CD4-positive, alpha-beta T cell treated with Interferon alpha-2 for 1 hour (primary cell): ENCODE measurements around the gene TULP4.
"Not testable (repeated sequence)": the region's sequence is repeated elsewhere in the genome, so short reads cannot be mapped to it uniquely, and the experiment has no call there.

Experiments used
- DNase-seq, 2 donors: peaks; one replicate each; pipeline ENCODE4 v3.0.0-alpha.2; 2020 to 2022

TULP4 gene

DNA sequence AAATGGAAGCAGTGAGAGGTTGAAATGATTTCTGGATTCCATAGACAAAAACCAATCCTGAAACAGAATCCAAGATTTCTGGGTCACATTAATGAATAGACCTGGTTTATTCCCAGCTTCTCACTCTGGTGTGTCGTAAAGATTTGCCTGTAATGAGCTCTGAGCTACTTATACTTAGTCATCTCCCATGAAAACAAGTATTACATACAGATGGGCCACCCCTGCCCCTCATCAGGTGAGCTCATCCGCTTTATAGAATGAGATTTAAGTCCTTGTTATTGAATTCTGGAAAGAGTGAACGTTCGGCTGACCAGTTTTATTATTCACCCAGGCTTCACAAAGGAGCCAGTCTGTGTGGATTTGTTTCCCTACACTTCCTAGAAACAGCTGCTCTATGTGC lies 200.5 kb downstream of the TULP4 start:
- DNase-seq = no peak

- DNase-seq = no peak
Measured at GRCh38 chr6:158514176-158514575, 201.9 kb downstream of the TULP4 start.

- DNase-seq = no peak
Measured at GRCh38 chr6:158514991-158515390, 202.7 kb downstream of the TULP4 start.

- DNase-seq = no peak
Measured at GRCh38 chr6:158516098-158516497, 203.8 kb downstream of the TULP4 start.

DNA sequence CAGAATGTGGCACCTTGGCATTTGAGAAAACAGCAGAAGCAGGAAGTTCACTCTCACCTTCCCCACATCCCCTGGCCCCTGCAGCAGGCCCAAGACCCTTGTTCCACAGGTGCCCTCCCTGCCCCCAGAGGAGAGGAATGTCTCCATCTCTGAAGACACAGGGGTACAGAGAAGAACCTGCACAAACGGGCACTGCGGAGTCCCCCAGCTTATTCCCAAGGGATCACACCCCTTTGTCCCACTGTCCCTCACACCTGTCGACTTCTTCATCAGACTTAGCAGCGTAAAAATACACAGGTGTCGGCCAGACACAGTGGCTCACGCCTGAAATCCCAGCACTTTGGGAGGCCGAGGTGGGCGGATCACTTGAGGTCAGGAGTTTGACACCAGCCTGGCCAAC lies 204.8 kb downstream of the TULP4 start:
- DNase-seq = no peak

DNA sequence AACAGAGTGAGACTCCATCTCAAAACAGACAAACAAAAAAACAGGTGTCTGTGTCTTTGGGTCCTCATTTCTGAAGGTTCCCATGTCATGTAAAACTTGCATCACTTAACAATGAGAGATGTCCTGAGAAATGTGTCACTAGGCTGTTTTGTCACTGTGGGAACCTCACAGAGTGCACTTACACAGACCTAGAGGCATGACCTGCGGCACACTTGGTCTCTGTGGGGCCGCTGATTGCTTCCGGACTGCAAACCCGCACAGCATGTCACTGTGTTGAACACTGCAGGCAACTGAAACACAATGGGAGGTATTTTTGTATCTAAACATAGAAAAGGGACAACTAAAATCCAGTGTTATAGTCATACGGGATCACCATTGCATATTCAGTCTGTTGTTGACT lies 205.3 kb downstream of the TULP4 start:
- DNase-seq = no peak

GRCh38 chr6:158518191-158519127 lies 206.2 kb downstream of the TULP4 start:
- peak; percentile 55 to 74 for DNase-seq

GRCh38 chr6:158519300-158519699 lies 207.0 kb downstream of the TULP4 start:
- DNase-seq = no peak

DNA sequence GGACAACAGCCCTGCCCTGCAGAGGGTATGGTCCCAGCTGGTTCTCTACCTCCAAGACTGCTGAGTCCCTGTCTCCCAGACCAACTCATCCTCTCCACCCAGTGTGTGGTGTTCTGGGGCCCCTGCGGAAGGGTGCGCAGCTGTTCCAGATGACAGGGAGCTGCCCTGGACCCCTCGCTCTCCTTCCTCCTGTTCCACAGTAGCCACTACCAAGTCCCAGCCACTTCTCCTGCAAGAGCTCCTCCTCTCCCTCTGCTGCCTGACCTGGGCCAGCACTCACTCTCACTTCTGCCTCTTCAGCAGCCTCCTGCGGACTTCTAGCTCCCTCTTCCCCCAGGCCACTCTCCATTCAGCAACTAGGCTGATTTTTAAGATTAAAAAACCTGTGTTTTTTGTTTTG lies 207.5 kb downstream of the TULP4 start:
- DNase-seq = no peak

DNA sequence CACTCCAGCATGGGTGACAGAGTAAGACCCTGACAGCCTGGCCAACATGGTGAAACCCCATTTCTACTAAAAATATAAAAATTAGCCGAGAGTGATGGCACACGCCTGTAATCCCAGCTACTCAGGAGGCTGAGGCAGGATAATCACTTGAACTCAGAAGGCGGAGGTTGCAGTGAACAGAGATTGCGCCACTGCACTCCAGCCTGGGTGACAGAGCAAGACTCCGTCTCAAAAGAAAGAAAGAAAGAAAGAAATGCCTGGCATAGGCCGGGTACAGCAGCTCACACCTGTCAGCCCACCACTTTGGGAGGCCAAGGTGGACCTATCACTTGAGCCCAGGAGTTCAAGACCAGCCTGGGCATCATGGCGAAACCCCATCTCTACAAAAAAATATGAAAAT lies 208.7 kb downstream of the TULP4 start:
- DNase-seq = not testable (repeated sequence)

DNA sequence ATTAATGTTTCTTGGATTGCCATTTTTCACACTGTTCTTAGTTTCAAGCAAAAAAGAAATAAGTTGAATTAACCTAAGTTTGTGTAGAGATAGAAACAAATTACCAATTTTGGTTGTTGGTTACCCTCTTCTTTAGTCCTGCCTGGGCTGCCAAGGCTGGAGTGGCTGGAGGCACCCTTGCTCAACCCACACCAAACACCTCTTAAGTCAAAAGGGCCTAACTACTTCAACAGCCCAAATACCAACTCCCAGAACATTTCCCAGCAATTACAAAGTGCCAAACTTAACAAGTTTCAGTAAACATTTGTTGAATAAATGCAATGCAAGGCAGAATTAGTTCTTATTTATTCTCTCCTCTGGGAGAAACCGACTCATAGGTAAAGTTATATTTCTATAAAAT lies 209.5 kb downstream of the TULP4 start:
- DNase-seq = no peak

DNA sequence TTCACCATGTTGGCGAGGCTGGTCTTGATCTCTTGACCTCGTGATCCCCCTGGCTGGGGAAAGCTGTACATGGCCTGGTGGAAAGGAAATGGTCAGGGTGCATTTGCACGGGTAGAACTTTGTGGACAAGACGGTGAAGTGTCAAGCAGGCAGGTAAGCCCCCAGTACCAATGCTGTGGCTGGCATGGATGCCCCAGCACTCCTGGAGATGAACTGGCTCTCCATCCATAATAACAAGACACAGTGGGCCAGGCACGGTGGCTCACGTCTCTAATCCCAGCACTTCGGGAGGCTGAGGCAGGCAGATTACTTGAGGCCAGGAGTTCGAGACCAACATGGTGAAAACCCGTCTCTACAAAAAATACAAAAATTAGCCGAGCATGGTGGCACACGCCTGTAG lies 210.4 kb downstream of the TULP4 start:
- DNase-seq = no peak

- DNase-seq = no peak
Measured at GRCh38 chr6:158524311-158524710, 212.0 kb downstream of the TULP4 start.

- not testable (repeated sequence) for DNase-seq
Measured at GRCh38 chr6:158527858-158528257, 215.6 kb downstream of the TULP4 start.

DNA sequence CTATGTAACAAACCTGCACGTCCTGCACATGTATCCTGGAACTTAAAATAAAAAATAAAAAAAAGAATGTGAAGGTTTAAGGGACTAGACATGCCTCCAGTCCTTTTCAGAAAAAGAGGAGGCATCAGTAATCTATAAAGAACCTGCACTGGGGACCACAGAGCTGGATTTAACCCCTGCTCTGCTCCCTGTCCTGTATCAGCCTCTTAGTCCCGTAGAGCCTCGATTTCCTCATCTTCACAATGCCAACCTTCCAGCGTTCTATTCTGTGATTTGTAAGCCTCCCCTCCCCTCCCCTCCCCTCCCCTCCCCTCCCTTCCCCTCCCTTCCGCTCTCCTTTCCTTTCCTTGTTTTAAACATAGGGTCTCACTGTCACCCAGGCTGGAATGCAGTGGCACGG lies 216.6 kb downstream of the TULP4 start:
- DNase-seq = no peak

DNA sequence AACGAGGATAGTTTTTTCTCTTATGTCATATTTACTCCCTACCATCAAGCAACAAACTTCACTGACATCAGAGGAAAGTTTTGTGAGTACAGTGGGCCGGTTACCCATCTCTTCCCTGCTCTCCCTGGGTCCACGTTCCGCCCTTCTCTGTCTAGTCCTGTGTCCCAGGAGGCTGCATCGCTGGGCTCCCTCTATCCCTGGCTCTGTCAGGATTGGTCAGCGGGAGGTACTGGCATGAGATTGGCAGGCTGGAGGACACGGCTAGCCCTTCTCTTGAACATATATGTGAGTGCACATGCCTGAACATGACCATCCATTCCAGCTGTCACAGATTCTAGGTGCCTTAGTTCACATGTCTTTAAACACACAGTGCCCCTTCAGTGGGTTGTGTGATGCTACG lies 217.4 kb downstream of the TULP4 start:
- DNase-seq = no peak

DNA sequence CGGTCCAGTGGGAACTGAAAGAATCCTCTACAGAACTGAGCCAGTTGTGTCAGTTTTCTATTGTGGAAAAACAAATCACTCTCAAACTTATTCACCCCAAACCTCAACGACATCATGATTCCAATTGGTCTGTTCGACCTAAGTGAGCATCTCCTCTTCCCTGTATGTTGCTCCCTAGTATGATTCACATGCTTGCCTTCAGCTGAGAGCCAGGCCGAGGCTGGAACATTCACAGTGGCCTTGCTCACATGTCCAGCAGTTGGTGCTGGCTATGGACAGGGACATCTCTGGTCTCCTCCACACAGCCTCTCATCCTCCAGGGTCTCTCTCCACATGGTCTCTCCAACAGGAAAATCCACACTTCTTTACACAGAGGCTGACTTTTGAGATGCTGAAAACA lies 219.3 kb downstream of the TULP4 start:
- DNase-seq = no peak

- DNase-seq = no peak
Measured at GRCh38 chr6:158531970-158532369, 219.7 kb downstream of the TULP4 start.

GRCh38 chr6:158536084-158536890 lies 224.0 kb downstream of the TULP4 start:
- DNase-seq = peak; percentile 54 to 75

DNA sequence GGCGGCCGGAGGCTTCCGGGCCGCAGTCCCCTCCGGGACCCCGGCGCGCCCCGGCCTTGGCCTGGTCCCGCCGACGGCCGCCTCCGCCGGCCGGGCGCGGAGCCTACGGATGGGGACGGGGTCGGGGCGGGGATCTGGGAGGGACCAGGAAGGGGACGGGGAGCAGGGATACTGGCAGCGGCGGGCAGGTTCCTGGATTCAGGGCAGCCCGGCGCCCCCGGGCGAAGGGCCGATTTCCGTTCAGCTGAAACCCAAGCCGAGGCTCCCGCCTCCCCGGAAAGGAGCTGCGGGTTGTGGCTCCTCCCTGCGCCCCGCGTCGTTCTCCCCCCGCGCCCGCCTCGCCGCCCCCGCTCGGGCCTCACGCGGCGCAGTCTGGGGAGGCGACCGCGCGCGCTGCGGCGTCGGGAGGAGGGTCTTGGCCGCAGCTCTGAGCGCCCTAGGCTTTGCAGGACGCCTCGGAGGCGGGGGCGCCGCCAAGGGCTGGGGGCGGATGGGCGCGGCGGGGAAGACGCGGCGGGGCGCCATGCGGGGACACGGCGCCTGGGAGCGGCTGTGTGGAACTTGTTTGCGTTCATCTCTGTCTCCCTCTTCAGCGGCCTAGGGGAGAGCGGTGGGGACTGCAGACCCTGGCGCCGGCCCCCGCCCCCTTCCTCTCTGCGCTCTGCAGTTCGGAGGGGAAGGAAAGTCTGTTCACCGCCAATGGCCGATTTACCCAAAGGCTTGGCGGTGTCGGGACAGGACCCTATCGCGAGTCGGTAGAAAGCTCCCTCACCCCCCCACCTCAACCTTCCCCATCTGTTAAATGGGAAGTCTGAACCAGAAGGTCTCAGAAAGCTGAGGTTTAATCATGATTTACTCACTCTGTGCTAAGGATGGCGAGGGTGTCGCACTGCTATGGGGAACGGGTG lies 224.9 kb downstream of the TULP4 start:
- DNase-seq = peak in 1 of 2 donors; percentile 34

DNA sequence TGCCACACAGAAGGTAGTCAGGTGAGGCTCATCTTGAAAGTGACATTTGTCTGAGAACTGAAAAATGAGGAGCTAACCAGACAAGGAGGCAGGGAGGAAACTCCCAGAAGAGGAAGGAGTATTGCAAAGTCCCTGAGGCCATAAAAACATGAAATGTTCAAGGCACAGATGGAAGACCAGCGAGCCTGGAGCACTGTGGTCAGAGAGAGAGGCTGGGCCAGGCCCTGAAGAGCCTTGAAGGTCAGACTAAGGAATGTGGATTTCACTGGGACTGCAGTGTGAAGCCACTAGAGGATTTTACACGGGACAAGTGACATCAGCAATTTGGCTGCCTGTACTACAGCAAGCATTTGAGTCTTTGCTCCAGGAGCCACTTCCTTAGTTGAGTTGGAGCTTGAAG lies 226.5 kb downstream of the TULP4 start:
- no peak for DNase-seq

DNA sequence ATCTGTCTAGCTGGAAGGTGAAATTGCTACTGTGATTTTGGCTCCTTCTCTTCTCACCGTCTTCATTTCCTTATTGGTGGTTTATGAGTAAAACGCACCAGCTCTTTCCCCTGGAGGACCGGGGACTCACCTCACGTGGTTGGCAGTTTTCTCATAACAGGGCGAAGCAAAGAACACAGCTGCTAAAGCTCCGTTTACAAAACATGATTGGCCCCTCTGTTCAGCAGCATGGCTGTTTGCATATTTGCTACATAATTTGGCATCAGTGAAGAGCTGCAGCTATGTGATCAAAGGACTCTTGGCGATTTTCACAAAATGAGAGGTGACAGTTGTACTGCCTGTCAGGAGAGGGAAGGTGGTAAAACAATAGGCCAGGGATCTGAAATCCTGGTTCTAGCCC lies 227.1 kb downstream of the TULP4 start:
- no peak for DNase-seq

DNA sequence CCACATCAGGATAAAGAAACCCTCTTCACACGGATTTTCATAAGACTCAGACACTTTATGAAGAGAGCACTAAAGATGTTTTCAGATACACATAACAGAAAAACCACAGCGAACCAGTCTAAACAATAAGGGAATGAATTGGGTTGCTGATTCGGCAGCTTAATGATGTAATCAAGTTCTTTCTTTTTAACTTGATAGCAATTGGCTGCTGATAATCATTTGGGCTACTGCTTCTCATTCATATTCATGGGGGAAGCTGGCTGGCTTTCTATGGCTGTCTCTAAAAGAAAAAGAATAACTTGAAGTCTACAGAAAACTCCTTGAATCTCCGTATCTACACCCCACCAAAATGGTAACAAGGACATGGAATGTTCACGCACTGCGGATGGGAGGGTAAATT lies 227.6 kb downstream of the TULP4 start:
- no peak for DNase-seq
